Activated naive CD4-positive, alpha-beta T cell treated with anti-CD3 and anti-CD28 coated beads, Interleukin-2, amount 10 ng/mL, durations not matched to agents 5 hours and 36 hours (primary cell): ENCODE results near the gene ZNF513. TPM values are rescaled to one million over a fixed set of nuclear protein-coding genes. Genes with fewer than 3 reads are reported as not detected.

Source experiments
- total RNA-seq, 2 experiments: library from RNA; stranded (reverse); gene quantifications; one replicate each; pipeline ENCODE4 v1.2.3, GENCODE V29; 2021

The ZNF513 gene
- 10 to 100 TPM; 17.3 to 20.1 TPM for total RNA-seq

DNA sequence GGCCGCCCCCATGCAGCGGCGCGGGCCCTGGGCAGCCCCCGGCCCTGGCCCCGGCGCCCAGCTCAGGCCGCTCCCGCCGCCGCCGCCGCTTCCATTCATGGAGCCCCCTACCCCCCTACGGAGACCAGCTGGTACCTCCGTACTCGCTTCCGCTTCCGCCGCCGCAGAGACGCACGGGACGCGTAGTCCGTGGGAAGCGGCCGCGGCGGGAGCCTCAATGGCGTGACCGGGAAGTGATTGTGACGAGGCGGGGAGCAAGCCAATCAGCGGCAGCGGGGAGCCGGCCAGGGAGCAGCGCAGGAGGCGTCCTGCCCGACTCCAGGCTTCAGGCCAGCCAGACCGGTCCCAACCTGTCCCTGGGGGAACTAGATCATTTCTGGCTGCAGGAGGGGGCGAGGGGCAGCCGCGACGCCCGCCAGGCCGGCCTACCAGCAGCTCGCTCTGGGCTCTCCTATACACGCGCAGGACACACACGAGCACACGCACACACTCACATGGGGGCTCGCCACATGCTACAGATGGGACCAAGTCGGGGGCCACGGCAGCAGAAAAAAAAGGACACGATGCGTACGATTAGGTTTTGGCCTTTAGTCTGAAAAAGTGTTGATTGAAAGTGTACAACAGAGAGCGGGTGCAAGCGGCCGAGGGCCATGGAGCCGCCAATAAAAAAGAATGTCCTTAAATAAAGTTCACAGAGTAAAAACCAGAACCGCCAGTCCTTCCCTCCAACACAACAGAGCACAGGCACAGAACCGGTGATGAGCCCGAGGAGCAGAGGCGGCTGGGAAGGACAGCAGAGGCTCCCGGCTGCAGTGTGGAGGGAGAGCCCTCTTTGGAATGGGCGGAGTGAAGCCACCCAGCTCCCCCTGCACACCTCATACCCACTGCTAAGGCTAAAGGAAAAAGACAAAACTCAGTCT, at the start of gene ZNF513:
Gene ZNF513, minus strand, starts transcription at position 109 of the 920 bp plus-strand sequence. CDS start 208 bp downstream, outside the sequence.

DNA sequence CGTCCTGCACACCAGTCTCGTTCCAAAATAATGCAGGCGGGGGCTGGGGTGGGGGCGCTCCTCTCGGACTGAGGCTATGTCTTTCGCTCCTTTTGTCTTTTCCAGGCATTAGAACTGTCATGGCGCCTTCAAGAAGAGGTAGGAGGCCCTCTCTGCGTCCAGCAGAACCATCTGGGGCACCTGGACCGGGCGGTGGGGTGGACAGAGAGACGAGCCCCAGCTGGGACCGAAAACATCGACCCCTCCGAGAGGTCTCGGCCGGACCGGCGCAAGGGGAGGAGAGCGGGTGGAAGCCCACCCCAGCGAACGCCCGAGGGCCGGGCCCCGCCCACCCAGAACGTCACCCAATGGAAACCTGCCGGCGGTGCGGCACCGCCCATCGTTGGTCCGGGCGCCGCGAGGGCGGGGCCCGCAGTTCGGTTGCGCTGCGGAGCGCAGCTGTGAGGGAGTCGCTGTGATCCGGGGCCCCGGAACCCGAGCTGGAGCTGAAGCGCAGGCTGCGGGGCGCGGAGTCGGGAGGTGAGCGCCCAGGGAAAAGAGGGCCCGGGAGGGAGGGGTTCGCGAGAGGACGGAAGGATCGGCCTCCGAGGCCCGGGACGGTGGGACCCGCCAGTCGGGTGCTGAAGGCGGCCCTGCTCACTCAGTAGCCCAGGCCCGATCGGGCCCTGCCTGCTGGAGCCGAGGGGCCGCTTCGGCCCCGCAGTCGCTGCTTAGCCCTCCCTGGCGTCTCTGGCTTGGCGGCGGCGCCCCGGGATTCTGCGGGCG, 47.9 kb upstream of the ZNF513 start, which contains the start of gene NRBP1:
Gene NRBP1, plus strand, starts transcription at position 419 of the 765 bp plus-strand sequence. CDS start 4,643 bp downstream, outside the sequence.

GRCh38 chr2:27409321-27410073, 29.0 kb upstream of the ZNF513 start, which contains the start of gene PPM1G:
Gene PPM1G, minus strand, starts transcription at chr2:27409591. Its CDS starts 169 bp downstream, at chr2:27409422.

GRCh38 chr2:27370026-27370815, 10.3 kb downstream of the ZNF513 start, which contains the start of the genes EIF2B4 and SNX17:
Gene EIF2B4, minus strand, starts transcription at chr2:27370338. Its CDS starts 24 bp downstream, at chr2:27370314.
Gene SNX17, plus strand, starts transcription at chr2:27370616. Its CDS starts 128 bp downstream, at chr2:27370744.

DNA sequence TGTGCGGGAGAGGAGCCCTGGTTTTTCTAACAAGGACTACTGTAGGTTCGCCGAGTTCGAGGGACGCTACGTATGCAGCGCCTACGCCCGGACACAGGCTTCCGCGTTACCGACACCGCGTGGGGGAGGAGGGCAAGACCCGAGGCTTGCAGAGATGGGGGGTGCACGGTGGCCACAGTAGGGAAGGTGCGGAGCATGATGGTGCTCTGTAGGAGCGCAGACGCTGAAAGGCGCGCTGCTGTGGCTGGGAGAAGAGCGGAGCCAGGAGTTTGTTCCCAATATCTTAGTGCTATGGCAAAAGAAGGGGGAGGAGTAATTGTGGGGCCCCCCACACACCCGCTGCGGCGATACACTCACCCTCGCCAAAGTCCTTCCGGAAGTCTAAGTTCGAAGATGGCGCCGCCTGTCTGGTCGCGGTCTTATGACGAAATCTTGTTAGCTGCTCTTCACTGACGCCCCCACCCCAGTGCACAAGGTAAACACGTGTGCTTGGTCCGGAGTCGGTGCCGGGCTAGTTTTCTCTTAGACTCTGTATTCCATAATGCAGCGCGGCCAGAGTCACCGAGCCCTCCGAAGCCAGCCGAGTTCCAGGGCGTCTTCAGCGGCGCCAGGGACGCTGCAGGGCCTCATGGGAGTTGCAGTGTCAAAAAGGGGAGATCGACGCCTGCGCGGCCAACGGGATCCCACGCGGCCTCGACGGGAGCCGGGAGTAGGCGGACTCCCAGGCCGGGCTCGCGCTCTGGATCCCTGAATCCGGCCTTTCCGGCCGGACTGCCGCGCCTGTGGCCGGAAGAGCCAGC, 24.0 kb downstream of the ZNF513 start, which contains the start of gene GTF3C2:
Gene GTF3C2, minus strand, starts transcription at position 383 of the 800 bp plus-strand sequence. CDS start 13,210 bp downstream, outside the sequence.

Other genes with a start within 250 kb of the ZNF513 start
- 10 to 100 TPM; 58.4 to 62.1 TPM for gene PREB, start 246.1 kb downstream of the ZNF513 start, total RNA-seq
- not detected for gene PRR30, start 241.3 kb downstream of the ZNF513 start, total RNA-seq
- gene TCF23, start 231.7 kb downstream of the ZNF513 start, total RNA-seq = not detected
- gene ATRAID, start 168.7 kb downstream of the ZNF513 start, total RNA-seq = 10 to 100 TPM; 69.8 to 70.7 TPM
- gene SLC5A6, start 168.5 kb downstream of the ZNF513 start, total RNA-seq = 10 to 100 TPM; 19.7 to 21.1 TPM
- 10 to 100 TPM; 45.1 to 47.0 TPM for gene CAD, start 163.4 kb downstream of the ZNF513 start, total RNA-seq
- under 1 TPM; 0.08 to 0.12 TPM for gene SLC30A3, start 117.7 kb downstream of the ZNF513 start, total RNA-seq
- gene DNAJC5G, start 105.3 kb downstream of the ZNF513 start, total RNA-seq = not detected
- gene TRIM54, start 98.3 kb downstream of the ZNF513 start, total RNA-seq = under 1 TPM in 1 of 2 experiments, not detected in 1; 0.12 TPM
- gene UCN, start 72.3 kb downstream of the ZNF513 start, total RNA-seq = 1 to 10 TPM; 3.4 to 3.6 TPM
- gene MPV17, start 57.6 kb downstream of the ZNF513 start, total RNA-seq = 10 to 100 TPM; 75.5 to 87.4 TPM
- gene GTF3C2, start 24.0 kb downstream of the ZNF513 start, total RNA-seq = 10 to 100 TPM; 53.6 to 56.8 TPM
- 10 to 100 TPM; 36.7 to 38.0 TPM for gene EIF2B4, start 10.4 kb downstream of the ZNF513 start, total RNA-seq
- gene SNX17, start 10.1 kb downstream of the ZNF513 start, total RNA-seq = 100 to 1,000 TPM; 109 to 112 TPM
- gene PPM1G, start 28.9 kb upstream of the ZNF513 start, total RNA-seq = 10 to 100 TPM; 98.2 to 98.3 TPM
- gene NRBP1, start 47.9 kb upstream of the ZNF513 start, total RNA-seq = 10 to 100 TPM; 74.0 to 74.8 TPM
- 1 to 10 TPM; 7.1 to 7.4 TPM for gene KRTCAP3, start 61.6 kb upstream of the ZNF513 start, total RNA-seq
- gene IFT172, start 109.0 kb upstream of the ZNF513 start, total RNA-seq = 10 to 100 TPM; 10.4 to 11.1 TPM
- gene FNDC4, start 114.5 kb upstream of the ZNF513 start, total RNA-seq = under 1 TPM in 1 of 2 experiments, not detected in 1; 0.22 TPM
- not detected for gene GCKR, start 116.1 kb upstream of the ZNF513 start, total RNA-seq
- 10 to 100 TPM; 40.6 to 40.8 TPM for gene ZNF512, start 202.3 kb upstream of the ZNF513 start, total RNA-seq
- gene CCDC121, start 248.3 kb upstream of the ZNF513 start, total RNA-seq = 1 to 10 TPM; 1.1 to 1.4 TPM
- 10 to 100 TPM; 34.2 to 36.4 TPM for gene GPN1, start 248.3 kb upstream of the ZNF513 start, total RNA-seq